T47D (cell line): ENCODE results near the gene APCDD1.
"Not testable (repeated sequence)": the region's sequence is repeated elsewhere in the genome, so short reads cannot be mapped to it uniquely, and the experiment has no call there.

Experiments used
- DNase-seq, 2 experiments: peaks; one replicate each; pipeline versions ENCODE4 v3.0.0 to v3.0.0-alpha.2; 2011 to 2012; ENCODE audit warnings: low read depth in 1 of 2, low spot score in 1 of 2
- JUND ChIP-seq: IDR thresholded peaks from 2 replicates; pipeline ENCODE4 v1.6.1; 2012; ENCODE audit warnings: low read depth
- in situ Hi-C: cut with HindIII; loops from 2 replicates; pipeline ENCODE4 v1.10.0; 2016; ENCODE audit warnings: low sequenced_read_pairs, low pct_unique_long_range_greater_than_20kb

APCDD1 gene

GRCh38 chr18:10490401-10491165, 36.1 kb downstream of the APCDD1 start:
- no peak for TF ChIP-seq JUND
- DNase-seq, result peak; percentile 22 to 71
- in situ Hi-C loops, result no loop called here

GRCh38 chr18:10495936-10496335, 41.5 kb downstream of the APCDD1 start:
- TF ChIP-seq JUND, result no peak
- in situ Hi-C loops, result no loop called here
- DNase-seq, result no peak

DNA sequence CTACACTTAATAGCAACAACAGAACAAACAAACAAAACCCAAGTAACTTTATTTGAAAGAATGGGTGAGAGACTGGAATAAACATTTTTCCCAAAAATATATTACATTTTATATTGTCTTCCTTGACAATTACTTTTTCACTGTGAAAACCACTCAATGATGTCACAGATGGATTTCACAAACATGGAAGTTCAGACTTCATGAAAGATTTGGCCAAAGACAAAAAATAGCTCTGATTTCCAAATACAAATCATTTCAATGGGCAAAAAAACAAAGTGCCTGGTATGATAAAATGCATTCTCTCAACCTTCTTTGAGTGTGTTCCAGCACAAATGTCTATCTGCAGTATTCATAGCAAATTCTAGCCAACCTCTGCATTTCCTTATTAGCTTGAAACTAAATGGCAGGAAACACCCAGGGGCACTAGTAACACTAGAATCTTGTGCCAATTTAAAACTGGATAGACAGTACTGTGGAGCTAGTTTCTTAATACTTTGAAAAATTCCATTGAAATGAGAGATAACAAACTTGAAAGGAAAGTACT, 42.8 kb downstream of the APCDD1 start:
- TF ChIP-seq JUND, result no peak
- no peak for DNase-seq
- in situ Hi-C loops, result no loop called here

DNA sequence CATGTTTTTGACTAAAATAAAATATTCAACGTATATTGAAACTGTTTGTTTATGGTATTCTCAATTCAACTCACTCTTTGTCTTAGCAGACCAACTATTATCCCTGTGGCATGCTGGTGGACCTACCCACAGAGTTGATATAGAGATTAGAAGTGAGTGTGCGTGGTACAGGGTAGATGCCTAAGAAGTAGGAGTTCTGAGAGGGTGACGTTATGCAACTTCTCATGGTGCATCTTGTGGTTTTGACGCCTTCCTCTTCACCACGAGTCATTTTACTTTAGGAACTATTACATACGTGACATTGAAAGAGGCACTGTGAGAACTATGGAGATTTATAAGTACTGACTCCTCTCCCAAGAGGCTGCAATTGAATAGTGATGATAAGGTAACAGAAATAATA, 44.8 kb downstream of the APCDD1 start:
- in situ Hi-C loops, result no loop called here
- no peak for TF ChIP-seq JUND
- DNase-seq, result no peak

- TF ChIP-seq JUND, result no peak
- DNase-seq, result no peak
- in situ Hi-C loops, result no loop called here
Observed at GRCh38 chr18:10500038-10500437, 45.6 kb downstream of the APCDD1 start.

DNA sequence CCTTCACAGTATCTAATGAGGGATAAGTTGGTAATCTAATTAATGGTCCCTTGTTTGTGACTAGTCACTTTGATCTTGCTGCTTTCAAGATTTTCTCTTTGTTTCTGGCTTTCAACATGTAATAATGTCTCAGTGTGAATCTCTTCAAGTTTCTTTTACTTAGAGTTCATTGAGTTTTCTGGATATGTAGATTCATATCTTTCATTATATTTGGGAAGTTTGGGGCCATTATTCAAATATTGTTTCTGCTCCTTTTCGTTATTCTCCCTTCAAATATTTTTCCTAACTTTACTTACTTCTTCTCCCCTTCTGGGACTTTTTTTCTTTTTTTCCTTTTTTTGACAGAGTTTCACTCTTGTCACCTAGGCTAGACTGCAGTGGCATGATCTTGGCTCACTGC, 50.3 kb downstream of the APCDD1 start:
- no peak for DNase-seq
- in situ Hi-C loops, result no loop called here
- no peak for TF ChIP-seq JUND

- DNase-seq, in situ Hi-C loops: not testable (repeated sequence)
Observed at GRCh38 chr18:10505892-10506291, 51.5 kb downstream of the APCDD1 start.

DNA sequence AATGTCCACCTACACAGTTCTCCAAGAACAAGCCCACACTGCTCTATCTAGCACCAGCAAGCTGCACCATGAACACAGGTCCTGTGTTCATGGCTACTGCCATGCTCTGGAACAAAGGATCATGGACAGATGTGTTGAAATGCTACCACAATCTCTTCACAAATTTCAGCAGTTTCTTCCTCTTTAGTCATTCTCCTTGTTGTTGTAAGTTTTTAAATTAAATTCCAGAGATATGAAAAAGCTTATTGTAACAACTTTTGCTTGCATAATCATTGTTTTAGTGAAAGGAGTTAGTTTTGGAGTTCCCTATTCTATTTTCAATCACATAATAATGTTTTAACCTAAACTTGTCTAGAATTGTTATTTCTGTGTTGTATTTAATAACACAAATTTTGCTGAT, 54.2 kb downstream of the APCDD1 start:
- no peak for TF ChIP-seq JUND
- in situ Hi-C loops, result no loop called here
- DNase-seq, result no peak

GRCh38 chr18:10511236-10511635, 56.8 kb downstream of the APCDD1 start:
- DNase-seq, result no peak
- in situ Hi-C loops, result no loop called here
- no peak for TF ChIP-seq JUND

DNA sequence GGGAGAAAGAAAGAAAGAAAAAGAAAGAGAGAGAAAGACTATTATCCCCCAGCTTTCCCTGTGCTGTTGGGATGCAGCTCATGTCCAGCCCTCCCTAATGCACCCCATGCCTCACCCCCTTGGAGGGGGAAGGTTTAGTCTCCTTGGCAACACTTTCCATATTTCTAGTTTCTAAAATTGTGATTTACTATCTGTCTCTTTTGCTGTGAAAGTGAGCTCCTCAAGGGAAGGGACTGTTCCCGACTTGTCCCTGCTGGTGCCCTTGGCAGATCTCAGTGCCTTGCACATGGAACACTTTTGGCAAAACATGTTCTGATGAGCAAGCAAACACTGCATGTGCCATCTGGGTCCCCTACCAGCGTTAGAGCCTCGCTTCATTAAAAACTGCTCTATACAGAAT, 59.6 kb downstream of the APCDD1 start:
- in situ Hi-C loops, result no loop called here
- no peak for DNase-seq
- no peak for TF ChIP-seq JUND

DNA sequence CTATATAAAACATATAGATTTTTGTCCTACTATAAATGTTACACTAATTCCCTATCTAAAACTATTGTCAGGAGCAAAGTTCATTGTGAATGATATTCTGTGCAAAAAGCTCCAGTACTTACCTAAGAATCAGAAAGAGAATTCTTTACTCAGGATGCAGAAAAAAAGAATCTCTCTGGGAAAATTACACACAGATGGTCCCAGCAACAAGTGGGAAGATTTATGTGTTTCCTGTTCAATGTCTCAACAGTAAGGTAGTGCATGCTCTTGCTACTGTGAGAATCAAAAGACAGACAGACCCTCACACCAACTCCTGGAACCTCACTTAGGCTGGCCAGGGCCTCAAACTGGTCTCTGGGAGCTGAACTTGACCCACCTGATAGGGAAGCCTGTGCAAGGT, 60.2 kb downstream of the APCDD1 start:
- in situ Hi-C loops, result no loop called here

GRCh38 chr18:10515456-10515855, 61.0 kb downstream of the APCDD1 start:
- DNase-seq, result no peak
- in situ Hi-C loops, result no loop called here
- TF ChIP-seq JUND, result no peak

More for the DNA sequence above, 60.2 kb downstream of the APCDD1 start:
- DNase-seq, result no peak
- no peak for TF ChIP-seq JUND

DNA sequence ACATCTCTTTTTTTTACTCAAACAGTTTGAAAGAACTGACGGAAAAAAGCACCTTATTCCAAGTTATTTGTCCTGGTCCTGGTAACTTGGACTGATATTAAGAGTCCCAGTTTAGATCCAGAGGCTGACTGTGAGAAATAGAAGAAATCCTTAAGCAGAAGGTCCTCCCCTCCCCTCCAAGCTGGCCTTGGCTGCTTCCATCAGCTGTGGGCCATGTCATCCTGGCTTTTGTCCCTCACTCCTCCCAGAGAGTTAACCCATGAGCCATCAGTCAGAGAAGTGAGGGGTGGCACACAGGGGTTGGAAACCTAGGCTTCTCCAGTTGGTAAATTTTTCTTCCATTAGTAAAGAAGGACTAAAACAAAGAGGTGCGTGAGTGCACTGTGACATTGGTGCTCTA, 61.6 kb downstream of the APCDD1 start:
- in situ Hi-C loops, result no loop called here
- TF ChIP-seq JUND, result no peak
- no peak for DNase-seq
